HepG2 (cell line): ENCODE measurements around the gene PRADC1.

Source experiments
- CHD2 ChIP-seq: IDR thresholded peaks from 2 replicates; pipeline ENCODE4 v1.6.1; 2011; ENCODE audit warnings: low read depth, low read length, improper control_type of control experiment
- EZH2 ChIP-seq: conservative IDR thresholded peaks from 2 replicates; pipeline ENCODE4 v1.6.1; 2012; ENCODE audit warnings: mild to moderate bottlenecking, low read depth, low read length, moderate library complexity
- PLRG1 ChIP-seq: fragments of 450-650 bp; conservative IDR thresholded peaks from 2 replicates; pipeline ENCODE4 v1.6.1; 2016
- SMAD1 ChIP-seq: sonication (generic); formaldehyde crosslinking; IDR thresholded peaks from 2 replicates; pipeline ENCODE4 v1.4.0; 2020; ENCODE audit warnings: missing genetic modification reagents, low read depth, mild to moderate bottlenecking, borderline replicate concordance
- SP2 ChIP-seq: sonication (generic); formaldehyde crosslinking; IDR thresholded peaks from 2 replicates; pipeline ENCODE4 v1.5.1; 2020; ENCODE audit warnings: mild to moderate bottlenecking, missing genetic modification reagents
- TF ChIP-seq, protein P1 (sequence below): IDR thresholded peaks from 2 replicates; pipeline ENCODE4 v1.6.1; 2012; ENCODE audit warnings: inconsistent platforms
- TF ChIP-seq, protein P2 (sequence below): sonication (generic); formaldehyde crosslinking; IDR thresholded peaks from 2 replicates; pipeline ENCODE4 v1.4.0; 2020; ENCODE audit warnings: missing genetic modification reagents, mild to moderate bottlenecking, borderline replicate concordance
- TF ChIP-seq, protein P3 (sequence below): sonication (generic); formaldehyde crosslinking; IDR thresholded peaks from 2 replicates; pipeline ENCODE4 v1.4.0; 2020; ENCODE audit warnings: missing genetic modification reagents

DNA sequence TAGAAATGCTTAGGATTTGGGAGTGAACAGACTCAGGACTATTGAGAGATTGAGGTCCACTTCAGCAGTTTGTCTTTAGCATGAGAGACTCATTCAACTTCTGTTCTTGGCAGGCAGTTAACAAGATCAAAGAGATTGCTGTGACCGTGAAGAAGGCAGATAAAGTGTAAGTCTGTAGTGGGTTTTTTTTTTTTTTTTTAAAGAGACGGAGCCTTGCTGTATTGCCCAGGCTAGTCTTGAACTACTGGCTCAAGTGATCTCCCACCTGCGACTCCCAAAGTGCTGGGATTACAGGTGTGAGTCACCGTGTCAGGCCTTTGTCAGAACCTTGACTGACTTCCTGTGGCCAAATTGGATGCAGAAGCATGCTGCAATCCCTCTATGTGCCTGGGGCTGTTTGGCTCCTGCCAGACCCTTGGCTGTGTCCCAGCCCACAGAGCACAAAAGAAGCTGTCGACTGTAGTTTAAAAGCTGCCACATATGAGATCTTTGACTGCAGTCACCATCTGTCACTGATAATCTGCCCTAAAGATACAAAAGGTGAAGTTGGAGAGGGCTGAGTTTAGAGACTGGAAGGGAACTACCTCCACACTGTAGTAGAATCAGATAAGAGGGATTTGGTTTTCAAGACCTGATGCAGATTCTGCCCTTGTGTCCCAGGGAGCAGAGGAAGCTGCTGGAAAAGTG is 11.0 kb upstream of the PRADC1 start:
- TF ChIP-seq CHD2: no peak
- TF ChIP-seq SMAD1: no peak
- TF ChIP-seq, protein P1, sequence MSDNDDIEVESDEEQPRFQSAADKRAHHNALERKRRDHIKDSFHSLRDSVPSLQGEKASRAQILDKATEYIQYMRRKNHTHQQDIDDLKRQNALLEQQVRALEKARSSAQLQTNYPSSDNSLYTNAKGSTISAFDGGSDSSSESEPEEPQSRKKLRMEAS: no peak
- no peak for TF ChIP-seq EZH2
- TF ChIP-seq SP2 (CRISPR knock-in tag): no peak
- TF ChIP-seq, protein P2, sequence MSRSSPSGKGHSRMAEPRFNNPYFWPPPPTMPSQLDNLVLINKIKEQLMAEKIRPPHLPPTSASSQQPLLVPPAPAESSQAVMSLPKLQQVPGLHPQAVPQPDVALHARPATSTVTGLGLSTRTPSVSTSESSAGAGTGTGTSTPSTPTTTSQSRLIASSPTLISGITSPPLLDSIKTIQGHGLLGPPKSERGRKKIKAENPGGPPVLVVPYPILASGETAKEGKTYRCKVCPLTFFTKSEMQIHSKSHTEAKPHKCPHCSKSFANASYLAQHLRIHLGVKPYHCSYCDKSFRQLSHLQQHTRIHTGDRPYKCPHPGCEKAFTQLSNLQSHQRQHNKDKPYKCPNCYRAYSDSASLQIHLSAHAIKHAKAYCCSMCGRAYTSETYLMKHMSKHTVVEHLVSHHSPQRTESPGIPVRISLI (CRISPR knock-in tag): no peak
- TF ChIP-seq PLRG1: no peak
- TF ChIP-seq, protein P3, sequence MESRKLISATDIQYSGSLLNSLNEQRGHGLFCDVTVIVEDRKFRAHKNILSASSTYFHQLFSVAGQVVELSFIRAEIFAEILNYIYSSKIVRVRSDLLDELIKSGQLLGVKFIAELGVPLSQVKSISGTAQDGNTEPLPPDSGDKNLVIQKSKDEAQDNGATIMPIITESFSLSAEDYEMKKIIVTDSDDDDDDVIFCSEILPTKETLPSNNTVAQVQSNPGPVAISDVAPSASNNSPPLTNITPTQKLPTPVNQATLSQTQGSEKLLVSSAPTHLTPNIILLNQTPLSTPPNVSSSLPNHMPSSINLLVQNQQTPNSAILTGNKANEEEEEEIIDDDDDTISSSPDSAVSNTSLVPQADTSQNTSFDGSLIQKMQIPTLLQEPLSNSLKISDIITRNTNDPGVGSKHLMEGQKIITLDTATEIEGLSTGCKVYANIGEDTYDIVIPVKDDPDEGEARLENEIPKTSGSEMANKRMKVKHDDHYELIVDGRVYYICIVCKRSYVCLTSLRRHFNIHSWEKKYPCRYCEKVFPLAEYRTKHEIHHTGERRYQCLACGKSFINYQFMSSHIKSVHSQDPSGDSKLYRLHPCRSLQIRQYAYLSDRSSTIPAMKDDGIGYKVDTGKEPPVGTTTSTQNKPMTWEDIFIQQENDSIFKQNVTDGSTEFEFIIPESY (CRISPR knock-in tag): no peak
